Stimulated activated CD4-positive, alpha-beta T cell treated with anti-CD3 and anti-CD28 coated beads, Interleukin-1b, Interleukin-23, amount 100 ng/mL, for 4 hours (primary cell): ENCODE data around the gene COG6.

Experiments used
- DNase-seq, 2 donors: peaks; one replicate each; pipeline ENCODE4 v3.0.0-alpha.2; 2020; ENCODE audit warnings: low read depth in 2 of 2

COG6 gene

DNA sequence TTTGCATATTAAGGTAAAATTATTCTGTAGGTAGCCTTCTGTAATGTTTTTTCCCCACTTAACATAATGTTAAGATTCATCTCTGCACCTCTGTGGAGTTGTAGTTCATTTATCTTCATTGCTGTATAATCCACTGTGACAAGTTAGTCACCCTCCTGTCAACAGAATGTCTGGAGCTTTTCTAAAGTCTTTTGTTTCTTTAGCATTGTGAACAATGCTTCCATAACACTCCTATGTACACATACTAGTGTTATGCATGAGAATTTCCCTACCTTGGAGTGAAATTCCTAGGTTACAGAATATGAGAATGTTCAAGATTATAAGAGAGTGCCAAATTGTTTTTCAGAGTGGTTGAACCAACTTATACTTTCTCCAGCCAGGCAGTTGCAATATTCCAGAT, 113.5 kb downstream of the COG6 start:
- no peak for DNase-seq

- DNase-seq = no peak
Measured at GRCh38 chr13:39770221-39771090, 115.0 kb downstream of the COG6 start.

GRCh38 chr13:39773833-39774232, 118.4 kb downstream of the COG6 start:
- DNase-seq = no peak

GRCh38 chr13:39776439-39776838, 121.0 kb downstream of the COG6 start:
- no peak for DNase-seq

- no peak for DNase-seq
Measured at GRCh38 chr13:39777021-39777420, 121.6 kb downstream of the COG6 start.

DNA sequence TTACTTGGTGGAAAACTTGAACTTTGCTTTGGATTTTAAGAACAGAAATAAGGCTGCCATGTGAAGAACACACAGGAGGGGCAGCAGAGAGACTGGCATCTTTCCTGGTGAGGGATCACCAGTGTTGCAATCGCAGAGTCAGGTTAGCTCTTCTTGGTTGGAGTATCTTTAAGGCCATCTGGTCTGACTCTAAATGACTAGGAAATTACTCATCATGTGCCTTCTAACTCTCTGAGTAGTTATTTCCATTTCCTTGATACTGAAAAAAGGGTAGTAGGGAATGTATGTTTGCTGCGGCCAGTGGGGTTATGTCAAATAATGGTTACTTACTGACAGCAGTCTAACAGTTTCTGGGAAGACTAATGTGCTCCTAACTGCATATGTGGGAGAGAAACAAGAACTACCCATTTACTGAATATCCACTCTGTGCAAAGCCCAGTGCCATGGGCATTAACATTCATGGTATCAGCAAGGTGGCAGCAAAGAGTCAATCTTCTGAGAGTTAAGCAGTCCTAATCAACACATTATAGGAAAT, 122.1 kb downstream of the COG6 start:
- DNase-seq = peak in 1 of 2 donors; percentile 18

GRCh38 chr13:39779337-39780265, 124.1 kb downstream of the COG6 start:
- peak in 1 of 2 donors; percentile 23 for DNase-seq

DNA sequence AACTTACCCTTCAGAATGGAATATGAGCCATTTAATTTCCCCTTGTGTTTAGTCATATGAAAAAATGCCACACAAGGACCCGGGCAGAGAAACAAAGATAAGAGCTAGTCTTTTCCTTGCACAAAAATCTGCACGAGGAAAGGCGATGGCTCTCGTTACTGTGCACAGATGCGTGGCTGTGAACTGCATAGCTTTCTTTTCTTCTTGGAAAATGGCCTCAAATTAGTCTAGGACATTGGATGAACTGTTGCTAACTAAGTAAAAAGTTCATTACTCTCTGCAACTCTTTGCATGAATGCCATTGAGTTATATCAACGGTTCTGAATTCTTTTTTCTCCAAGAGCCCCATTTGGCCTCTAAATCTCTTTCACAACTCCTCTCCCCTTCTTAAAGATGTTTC, 125.2 kb downstream of the COG6 start:
- DNase-seq = no peak

- no peak for DNase-seq
Measured at GRCh38 chr13:39781381-39781780, 125.9 kb downstream of the COG6 start.

DNA sequence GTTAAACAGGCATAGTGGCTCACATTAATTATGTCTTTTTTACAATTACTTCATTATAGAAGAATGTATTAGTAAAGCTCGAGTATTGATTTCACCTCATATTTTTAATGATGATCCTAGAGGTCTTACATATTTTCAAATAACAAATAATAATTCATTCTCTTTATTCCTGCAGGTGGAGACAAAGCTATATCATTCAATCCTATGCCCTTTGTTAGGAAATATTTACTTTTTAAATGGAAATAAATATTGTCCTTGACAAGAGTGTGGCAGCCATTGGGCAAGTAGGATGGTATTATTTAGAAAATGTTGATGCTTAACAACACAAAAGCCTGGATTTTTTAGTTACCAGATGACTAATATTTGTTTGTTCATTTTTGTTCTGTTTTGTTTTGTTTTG, 127.6 kb downstream of the COG6 start:
- no peak for DNase-seq

DNA sequence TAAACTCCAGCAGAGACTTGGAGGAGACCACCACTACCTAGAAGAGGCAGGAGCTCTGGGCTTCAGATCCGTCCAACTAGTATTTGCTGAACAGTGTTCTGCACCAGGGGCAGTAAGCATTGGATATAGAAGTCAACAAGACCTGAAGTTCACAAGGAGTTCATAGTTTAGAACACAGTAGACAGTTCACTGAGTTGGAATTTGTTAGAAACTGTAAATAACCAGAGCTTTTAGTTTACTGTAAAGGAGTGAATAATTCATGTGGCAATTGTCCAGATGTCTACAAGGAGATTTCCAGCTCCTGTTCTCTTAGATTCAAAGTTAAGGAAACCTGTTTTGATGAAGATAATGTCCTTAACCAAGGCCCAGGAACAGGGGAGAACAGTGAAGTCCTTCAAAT, 128.9 kb downstream of the COG6 start:
- DNase-seq = no peak

DNA sequence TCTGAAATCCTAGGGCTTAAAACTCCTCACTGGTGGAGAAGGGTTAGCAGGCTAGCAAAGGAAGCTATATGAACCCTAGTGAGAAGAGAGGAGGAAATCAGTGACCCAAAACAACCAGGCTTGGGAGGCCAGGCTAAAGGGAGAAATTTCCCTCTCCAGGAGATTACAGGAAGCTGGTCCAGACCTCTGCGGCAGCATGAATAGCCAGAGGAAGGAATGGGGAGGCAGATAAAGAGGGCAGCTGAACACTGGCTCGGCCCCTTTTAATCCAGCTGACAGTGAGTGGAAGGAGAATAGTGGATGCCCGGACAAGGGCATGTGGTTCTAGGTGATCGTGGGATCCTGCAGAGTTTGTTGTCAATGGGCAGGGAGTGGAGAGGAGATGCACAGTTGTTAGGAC, 130.6 kb downstream of the COG6 start:
- DNase-seq = no peak

- DNase-seq = no peak
Measured at GRCh38 chr13:39787086-39787487, 131.6 kb downstream of the COG6 start.

DNA sequence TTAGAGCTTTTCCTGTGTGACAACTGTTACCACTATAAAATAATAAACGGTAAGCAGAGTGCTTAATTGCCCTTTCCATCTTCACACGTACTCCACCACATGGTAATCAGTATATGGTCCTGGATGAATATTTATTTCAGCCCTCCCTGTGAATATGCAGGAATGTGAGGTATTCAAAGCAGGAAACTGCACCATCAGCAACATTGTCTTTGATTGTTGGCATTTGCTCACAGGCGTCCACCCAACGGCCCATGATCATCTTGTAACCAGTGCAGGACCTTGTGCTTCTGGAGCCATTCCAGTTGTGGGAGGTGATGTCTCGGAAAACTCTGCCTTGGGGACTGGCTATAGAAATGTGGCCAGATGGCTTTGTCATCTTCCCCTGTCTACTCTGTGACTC, 132.6 kb downstream of the COG6 start:
- no peak for DNase-seq

DNA sequence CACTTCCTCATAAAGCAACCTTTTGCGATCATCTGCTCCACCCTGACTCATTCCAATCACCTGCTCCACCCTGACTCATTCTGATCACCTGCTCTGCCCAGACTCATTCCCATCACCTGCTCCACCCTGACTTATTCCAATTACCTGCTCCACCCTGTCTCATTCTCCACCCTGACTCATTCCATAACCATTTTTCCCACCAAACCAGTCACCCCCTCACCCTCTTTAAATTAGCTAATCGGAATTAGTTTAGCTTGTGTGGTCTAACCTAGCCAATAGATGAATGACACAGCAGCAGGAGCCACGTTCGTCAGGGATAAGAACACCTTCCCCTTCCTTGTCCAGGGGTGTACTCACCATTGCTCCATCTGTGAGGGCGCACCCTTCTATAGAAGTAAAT, 134.0 kb downstream of the COG6 start:
- no peak for DNase-seq
